ENCODE data around the gene ZNF329.

The ZNF329 gene

GRCh38 chr19:58118979-58119733, 31.4 kb downstream of the ZNF329 start:
- no peak for DNase-seq (ENCODE audit: low spot score)

GRCh38 chr19:58117841-58118575, 32.6 kb downstream of the ZNF329 start:
- no peak for DNase-seq (ENCODE audit: low spot score)

GRCh38 chr19:58108546-58108817, 42.1 kb downstream of the ZNF329 start:
- no peak for DNase-seq (ENCODE audit: low spot score)

GRCh38 chr19:58107778-58108545, 42.6 kb downstream of the ZNF329 start:
- DNase-seq (ENCODE audit: low spot score) = no peak

- DNase-seq (ENCODE audit: low spot score) = no peak
Measured at GRCh38 chr19:58098682-58098998, 51.9 kb downstream of the ZNF329 start.

- DNase-seq (ENCODE audit: low spot score) = peak; percentile 41
Measured at GRCh38 chr19:58097781-58098681, 52.6 kb downstream of the ZNF329 start, which contains the start of gene ZSCAN18. Gene ZSCAN18 (minus strand): TSS chr19:58098231. CDS start chr19:58090267, 7,964 bp downstream.

GRCh38 chr19:58097349-58097748, 53.2 kb downstream of the ZNF329 start:
- no peak for DNase-seq (ENCODE audit: low spot score)

- DNase-seq (ENCODE audit: low spot score) = no peak
Measured at GRCh38 chr19:58096884-58097283, 53.7 kb downstream of the ZNF329 start.

GRCh38 chr19:58095328-58095727, 55.3 kb downstream of the ZNF329 start:
- no peak for DNase-seq (ENCODE audit: low spot score)

- DNase-seq (ENCODE audit: low spot score) = no peak
Measured at GRCh38 chr19:58093071-58093470, 57.5 kb downstream of the ZNF329 start.

- DNase-seq (ENCODE audit: low spot score) = no peak
Measured at GRCh38 chr19:58091251-58091995, 59.2 kb downstream of the ZNF329 start.

- no peak for DNase-seq (ENCODE audit: low spot score)
Measured at GRCh38 chr19:58089846-58090245, 60.7 kb downstream of the ZNF329 start.

- DNase-seq (ENCODE audit: low spot score) = no peak
Measured at GRCh38 chr19:58088521-58089052, 62.0 kb downstream of the ZNF329 start.

- no peak for DNase-seq (ENCODE audit: low spot score)
Measured at GRCh38 chr19:58086825-58087710, 63.5 kb downstream of the ZNF329 start.

GRCh38 chr19:58085348-58085875, 65.2 kb downstream of the ZNF329 start:
- no peak for DNase-seq (ENCODE audit: low spot score)

GRCh38 chr19:58084596-58085347, 65.8 kb downstream of the ZNF329 start:
- DNase-seq (ENCODE audit: low spot score) = no peak

GRCh38 chr19:58083021-58083420, 67.6 kb downstream of the ZNF329 start:
- no peak for DNase-seq (ENCODE audit: low spot score)

- DNase-seq (ENCODE audit: low spot score) = no peak
Measured at GRCh38 chr19:58079792-58080191, 70.8 kb downstream of the ZNF329 start.
